ENCODE measurements around the gene PODXL2. TPM values are rescaled to one million over a fixed set of nuclear protein-coding genes. Genes with fewer than 3 reads are reported as not detected.

Gene PODXL2
- total RNA-seq, 2 experiments from 2014 or later, result 4.0 to 4.2 TPM

DNA sequence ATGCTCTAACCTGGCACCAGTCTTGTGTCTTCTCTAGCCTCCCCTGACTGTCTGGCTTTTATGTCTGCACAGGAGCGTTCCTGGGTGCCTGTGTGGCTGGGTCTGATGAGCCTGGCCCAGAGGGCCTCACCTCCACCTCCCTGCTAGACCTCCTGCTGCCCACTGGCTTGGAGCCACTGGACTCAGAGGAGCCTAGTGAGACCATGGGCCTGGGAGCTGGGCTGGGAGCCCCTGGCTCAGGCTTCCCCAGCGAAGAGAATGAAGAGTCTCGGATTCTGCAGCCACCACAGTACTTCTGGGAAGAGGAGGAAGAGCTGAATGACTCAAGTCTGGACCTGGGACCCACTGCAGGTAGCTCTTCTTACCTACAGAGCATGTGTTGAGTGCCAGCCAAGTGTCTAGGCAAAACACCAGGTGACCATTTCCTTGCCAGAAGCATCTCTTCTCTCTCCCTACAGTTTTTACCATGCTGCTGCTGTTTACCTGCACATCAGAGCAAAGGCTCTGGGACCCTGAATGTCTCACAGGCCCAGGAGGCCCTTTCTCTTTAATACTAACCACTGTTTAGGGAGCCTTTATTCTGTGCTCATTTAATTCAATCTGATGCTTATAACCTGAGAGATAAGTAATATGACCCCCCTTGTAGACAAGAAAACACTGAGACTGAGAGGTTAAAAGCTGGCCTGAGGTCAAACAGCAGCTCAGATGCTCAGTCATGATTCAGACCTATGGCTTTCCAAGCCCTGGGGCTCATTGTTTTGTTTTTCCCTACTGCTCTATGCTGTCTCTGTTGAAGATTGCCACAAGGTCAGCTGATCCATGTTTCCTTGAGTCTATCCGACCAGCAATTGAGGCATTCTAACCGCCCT lies 10.4 kb downstream of the PODXL2 start:
- no peak for ATAC-seq (ENCODE audit: poor library complexity)
- no peaks in the 10 kb centered on the region for H3K9me3 Mint-ChIP-seq
- intact Hi-C loops (cut with DNase I, micrococcal nuclease), result no loop called here
- Histone ChIP-seq H3K36me3 (ENCODE audit: insufficient read depth, low read length) (no peaks in the 10 kb centered on the region), H3K9me3 (ENCODE audit: control insufficient read depth in 1 of 2, insufficient read depth in 1 of 2, low read length in 2 of 2) (no peaks in the 10 kb centered on the region), H3K4me3 (ENCODE audit: low read length) (no peak overlapping the region), H3K27ac (ENCODE audit: low read depth in 1 of 2, low read length in 2 of 2) (no peak overlapping the region), H3K27me3 (ENCODE audit: control insufficient read depth in 1 of 2, insufficient read depth in 2 of 2, low read length in 2 of 2) (no peaks in the 10 kb centered on the region), H3K4me1 (ENCODE audit: insufficient read depth, low read length) (peaks cover 10% of the 10 kb centered on the region)
- POLR2A ChIA-PET, result no interaction called here
- CTCF ChIA-PET, result no interaction called here
- DNase-seq, result no peak
- no peaks in the 10 kb centered on the region for H3K36me3 Mint-ChIP-seq (ENCODE audit: low read depth)
- TF ChIP-seq, protein P1, sequence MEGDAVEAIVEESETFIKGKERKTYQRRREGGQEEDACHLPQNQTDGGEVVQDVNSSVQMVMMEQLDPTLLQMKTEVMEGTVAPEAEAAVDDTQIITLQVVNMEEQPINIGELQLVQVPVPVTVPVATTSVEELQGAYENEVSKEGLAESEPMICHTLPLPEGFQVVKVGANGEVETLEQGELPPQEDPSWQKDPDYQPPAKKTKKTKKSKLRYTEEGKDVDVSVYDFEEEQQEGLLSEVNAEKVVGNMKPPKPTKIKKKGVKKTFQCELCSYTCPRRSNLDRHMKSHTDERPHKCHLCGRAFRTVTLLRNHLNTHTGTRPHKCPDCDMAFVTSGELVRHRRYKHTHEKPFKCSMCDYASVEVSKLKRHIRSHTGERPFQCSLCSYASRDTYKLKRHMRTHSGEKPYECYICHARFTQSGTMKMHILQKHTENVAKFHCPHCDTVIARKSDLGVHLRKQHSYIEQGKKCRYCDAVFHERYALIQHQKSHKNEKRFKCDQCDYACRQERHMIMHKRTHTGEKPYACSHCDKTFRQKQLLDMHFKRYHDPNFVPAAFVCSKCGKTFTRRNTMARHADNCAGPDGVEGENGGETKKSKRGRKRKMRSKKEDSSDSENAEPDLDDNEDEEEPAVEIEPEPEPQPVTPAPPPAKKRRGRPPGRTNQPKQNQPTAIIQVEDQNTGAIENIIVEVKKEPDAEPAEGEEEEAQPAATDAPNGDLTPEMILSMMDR (IDR thresholded peaks at IDR 0.05), result no peak
- H3K27me3 Mint-ChIP-seq, result no peaks in the 10 kb centered on the region
- H3K4me3 Mint-ChIP-seq, result no peak overlapping the region
- H3K27ac Mint-ChIP-seq, result no peak overlapping the region
- H3K4me1 Mint-ChIP-seq (ENCODE audit: low read depth), result peaks cover 10% of the 10 kb centered on the region

DNA sequence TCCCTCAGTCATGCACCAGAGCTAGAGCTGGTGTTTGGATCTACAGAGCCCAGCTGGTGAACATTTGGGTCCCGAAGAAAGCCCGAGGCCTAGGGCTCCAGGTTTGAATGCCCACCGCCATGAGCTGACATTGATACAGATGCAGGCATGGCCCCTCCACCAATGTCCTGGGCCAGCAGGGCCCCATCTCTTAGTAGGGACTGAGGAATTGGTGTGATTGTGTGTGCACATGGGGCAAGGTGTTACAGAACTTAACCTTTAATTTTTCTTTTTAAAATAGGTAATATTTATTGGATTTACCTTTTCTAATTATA lies 11.0 kb downstream of the PODXL2 start:
- POLR2A ChIA-PET, result interaction anchor here (0.6 kb wide), 1 partner anchor 256 kb away, joined by 7 read pairs; no protein-coding TSS in a partner anchor
- TF ChIP-seq, protein P1 (IDR thresholded peaks at IDR 0.05), result no peak
- no peak for ATAC-seq (ENCODE audit: poor library complexity)
- no peak overlapping the region for H3K27ac ChIP-seq (ENCODE audit: low read depth in 1 of 2, low read length in 2 of 2)
- CTCF ChIA-PET, result no interaction called here
- peaks cover 10% of the 10 kb centered on the region for H3K4me1 ChIP-seq (ENCODE audit: insufficient read depth, low read length)
- Mint-ChIP-seq H3K4me1 (ENCODE audit: low read depth) (peaks cover 10% of the 10 kb centered on the region), H3K4me3 (no peak overlapping the region), H3K9me3 (no peaks in the 10 kb centered on the region), H3K27me3 (no peaks in the 10 kb centered on the region), H3K27ac (no peak overlapping the region), H3K36me3 (ENCODE audit: low read depth) (no peaks in the 10 kb centered on the region)
- intact Hi-C loops (cut with DNase I, micrococcal nuclease), result no loop called here
- DNase-seq, result no peak
- H3K27me3 ChIP-seq (ENCODE audit: control insufficient read depth in 1 of 2, insufficient read depth in 2 of 2, low read length in 2 of 2), result no peaks in the 10 kb centered on the region
- no peaks in the 10 kb centered on the region for H3K9me3 ChIP-seq (ENCODE audit: control insufficient read depth in 1 of 2, insufficient read depth in 1 of 2, low read length in 2 of 2)
- H3K4me3 ChIP-seq (ENCODE audit: low read length), result no peak overlapping the region
- H3K36me3 ChIP-seq (ENCODE audit: insufficient read depth, low read length), result no peaks in the 10 kb centered on the region

DNA sequence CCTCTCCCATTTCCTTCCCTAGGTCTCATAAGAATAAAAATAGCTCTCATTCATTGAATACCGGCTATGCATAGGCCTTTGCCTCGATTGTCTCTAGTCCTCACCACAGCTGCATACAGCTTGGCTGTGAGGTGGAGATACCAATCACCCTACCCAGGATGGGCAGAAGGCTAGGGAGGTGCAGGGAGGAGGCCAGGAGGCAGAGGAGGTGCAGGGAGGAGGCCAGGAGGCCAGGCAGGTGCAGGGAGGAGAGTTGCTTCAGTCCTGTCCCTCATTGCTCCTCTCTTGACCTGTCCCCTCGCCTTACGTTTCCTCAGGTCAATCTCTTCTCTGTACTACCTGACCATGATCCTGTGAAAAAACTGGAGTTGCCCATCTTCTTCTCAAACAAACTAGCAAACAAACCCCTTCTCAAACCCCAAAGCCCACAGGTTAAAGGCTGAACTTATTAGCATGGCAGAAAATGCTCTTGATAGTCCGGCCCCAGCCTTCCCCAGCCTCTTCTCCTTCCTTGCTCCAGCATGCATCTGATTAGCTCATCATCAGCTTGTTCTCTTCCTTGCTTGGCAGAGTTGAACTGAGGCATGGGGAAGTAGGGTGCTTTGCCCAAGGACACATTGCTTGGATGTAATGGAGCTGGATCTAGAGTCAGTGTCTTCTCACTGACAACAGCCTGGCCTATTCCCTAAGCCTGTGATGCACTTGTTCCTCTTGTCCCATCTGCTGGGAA lies 15.8 kb downstream of the PODXL2 start:
- Histone ChIP-seq H3K27me3 (ENCODE audit: control insufficient read depth in 1 of 2, insufficient read depth in 2 of 2, low read length in 2 of 2) (no peaks in the 10 kb centered on the region), H3K36me3 (ENCODE audit: insufficient read depth, low read length) (no peaks in the 10 kb centered on the region), H3K9me3 (ENCODE audit: control insufficient read depth in 1 of 2, insufficient read depth in 1 of 2, low read length in 2 of 2) (no peaks in the 10 kb centered on the region), H3K4me3 (ENCODE audit: low read length) (no peak overlapping the region), H3K4me1 (ENCODE audit: insufficient read depth, low read length) (no peaks in the 10 kb centered on the region), H3K27ac (ENCODE audit: low read depth in 1 of 2, low read length in 2 of 2) (no peak overlapping the region)
- ATAC-seq (ENCODE audit: poor library complexity) (no peak), DNase-seq (no peak)
- no peaks in the 10 kb centered on the region for H3K36me3 Mint-ChIP-seq (ENCODE audit: low read depth)
- H3K4me3 Mint-ChIP-seq, result no peak overlapping the region
- no peaks in the 10 kb centered on the region for H3K27me3 Mint-ChIP-seq
- ChIA-PET POLR2A (no interaction called here), CTCF (no interaction called here)
- H3K9me3 Mint-ChIP-seq, result no peaks in the 10 kb centered on the region
- intact Hi-C loops (cut with DNase I, micrococcal nuclease), result no loop called here
- no peaks in the 10 kb centered on the region for H3K4me1 Mint-ChIP-seq (ENCODE audit: low read depth)
- no peak overlapping the region for H3K27ac Mint-ChIP-seq
- TF ChIP-seq, protein P1 (IDR thresholded peaks at IDR 0.05), result no peak

Measured in CD4-positive, alpha-beta T cell (primary cell).